Ammon's horn (tissue), 1 donor: Measurements from ENCODE around the gene NTNG1.
"Not testable (repeated sequence)": the region's sequence is repeated elsewhere in the genome, so short reads cannot be mapped to it uniquely, and the experiment has no call there.

ENCODE experiments used
- DNase-seq: peaks from one replicate; pipeline ENCODE4 v3.0.0-alpha.2; 2016; ENCODE audit warnings: low spot score

NTNG1 gene

GRCh38 chr1:107140703-107141490 is at the start of gene NTNG1:
NTNG1 (plus strand) TSS chr1:107141039.
- DNase-seq: no peak

- no peak for DNase-seq
Observed at GRCh38 chr1:107091418-107091817, 49.4 kb upstream of the NTNG1 start.

- DNase-seq: not testable (repeated sequence)
Observed at GRCh38 chr1:107093395-107093794, 47.4 kb upstream of the NTNG1 start.

GRCh38 chr1:107095647-107096046 is 45.2 kb upstream of the NTNG1 start:
- no peak for DNase-seq

GRCh38 chr1:107096690-107097089 is 44.1 kb upstream of the NTNG1 start:
- DNase-seq: no peak

GRCh38 chr1:107098961-107099360 is 41.9 kb upstream of the NTNG1 start:
- DNase-seq: no peak

- no peak for DNase-seq
Observed at GRCh38 chr1:107100331-107100984, 40.4 kb upstream of the NTNG1 start.

GRCh38 chr1:107105914-107106313 is 34.9 kb upstream of the NTNG1 start:
- DNase-seq: no peak

- DNase-seq: no peak
Observed at GRCh38 chr1:107110326-107110725, 30.5 kb upstream of the NTNG1 start.

- DNase-seq: no peak
Observed at GRCh38 chr1:107116306-107116790, 24.5 kb upstream of the NTNG1 start.

GRCh38 chr1:107122225-107122624 is 18.6 kb upstream of the NTNG1 start:
- no peak for DNase-seq

GRCh38 chr1:107123741-107124140 is 17.1 kb upstream of the NTNG1 start:
- DNase-seq: no peak

GRCh38 chr1:107124694-107125093 is 16.1 kb upstream of the NTNG1 start:
- DNase-seq: no peak

GRCh38 chr1:107132195-107132594 is 8.6 kb upstream of the NTNG1 start:
- no peak for DNase-seq

GRCh38 chr1:107132780-107133179 is 8.1 kb upstream of the NTNG1 start:
- DNase-seq: no peak

GRCh38 chr1:107135463-107135862 is 5.4 kb upstream of the NTNG1 start:
- no peak for DNase-seq

GRCh38 chr1:107138166-107138565 is 2.7 kb upstream of the NTNG1 start:
- DNase-seq: no peak

GRCh38 chr1:107138767-107139445 is 1.9 kb upstream of the NTNG1 start:
- no peak for DNase-seq

GRCh38 chr1:107139833-107140702 is 771 bp upstream of the NTNG1 start:
- DNase-seq: peak; percentile 30

GRCh38 chr1:107141491-107142126 is 770 bp downstream of the NTNG1 start:
- DNase-seq: no peak

- no peak for DNase-seq
Observed at GRCh38 chr1:107142140-107142542, 1.3 kb downstream of the NTNG1 start.
